Measurements from ENCODE around the gene FTO. TPM values are rescaled to one million over a fixed set of nuclear protein-coding genes. Genes with fewer than 3 reads are reported as not detected.

The FTO gene
- total and polyA plus RNA-seq, 2 of the 13 experiments (the other 11 are each of a cell fraction or from before 2014, with no cell fraction given): 41.6 to 55.8 TPM

DNA sequence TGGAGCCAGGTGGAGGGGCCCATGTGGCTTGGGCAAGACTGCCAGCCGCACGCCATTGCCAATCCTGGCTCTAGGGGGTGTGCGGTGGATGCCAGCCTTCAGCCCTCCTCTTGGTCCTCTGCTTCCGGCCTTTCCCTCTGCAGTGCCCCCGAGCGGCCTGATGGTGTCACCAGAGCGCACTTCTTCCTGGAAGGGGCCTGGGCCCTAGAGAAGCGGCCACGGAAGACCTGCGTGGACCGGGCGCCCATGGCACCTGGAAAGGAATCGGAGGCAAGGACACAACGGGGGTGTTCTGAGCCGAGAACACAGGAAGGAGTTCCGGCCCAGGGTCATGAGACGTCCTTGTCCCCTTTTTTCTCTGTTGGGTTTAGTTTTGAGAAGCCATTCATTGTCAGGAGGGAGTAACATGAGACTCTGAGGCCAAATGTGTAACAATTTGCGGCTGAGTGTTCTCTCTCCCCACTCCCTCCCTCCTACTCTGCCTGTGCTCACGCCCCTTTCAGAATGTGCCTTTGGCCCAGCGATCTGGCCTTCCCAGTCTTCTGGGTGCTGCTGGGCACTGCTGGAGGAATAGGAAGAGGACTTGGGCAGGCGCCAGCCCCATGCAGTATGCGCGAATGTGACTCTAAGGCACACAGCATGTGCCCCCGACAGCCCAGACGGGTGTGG, 489.8 kb downstream of the FTO start (continued):
- TF ChIP-seq, protein P1, sequence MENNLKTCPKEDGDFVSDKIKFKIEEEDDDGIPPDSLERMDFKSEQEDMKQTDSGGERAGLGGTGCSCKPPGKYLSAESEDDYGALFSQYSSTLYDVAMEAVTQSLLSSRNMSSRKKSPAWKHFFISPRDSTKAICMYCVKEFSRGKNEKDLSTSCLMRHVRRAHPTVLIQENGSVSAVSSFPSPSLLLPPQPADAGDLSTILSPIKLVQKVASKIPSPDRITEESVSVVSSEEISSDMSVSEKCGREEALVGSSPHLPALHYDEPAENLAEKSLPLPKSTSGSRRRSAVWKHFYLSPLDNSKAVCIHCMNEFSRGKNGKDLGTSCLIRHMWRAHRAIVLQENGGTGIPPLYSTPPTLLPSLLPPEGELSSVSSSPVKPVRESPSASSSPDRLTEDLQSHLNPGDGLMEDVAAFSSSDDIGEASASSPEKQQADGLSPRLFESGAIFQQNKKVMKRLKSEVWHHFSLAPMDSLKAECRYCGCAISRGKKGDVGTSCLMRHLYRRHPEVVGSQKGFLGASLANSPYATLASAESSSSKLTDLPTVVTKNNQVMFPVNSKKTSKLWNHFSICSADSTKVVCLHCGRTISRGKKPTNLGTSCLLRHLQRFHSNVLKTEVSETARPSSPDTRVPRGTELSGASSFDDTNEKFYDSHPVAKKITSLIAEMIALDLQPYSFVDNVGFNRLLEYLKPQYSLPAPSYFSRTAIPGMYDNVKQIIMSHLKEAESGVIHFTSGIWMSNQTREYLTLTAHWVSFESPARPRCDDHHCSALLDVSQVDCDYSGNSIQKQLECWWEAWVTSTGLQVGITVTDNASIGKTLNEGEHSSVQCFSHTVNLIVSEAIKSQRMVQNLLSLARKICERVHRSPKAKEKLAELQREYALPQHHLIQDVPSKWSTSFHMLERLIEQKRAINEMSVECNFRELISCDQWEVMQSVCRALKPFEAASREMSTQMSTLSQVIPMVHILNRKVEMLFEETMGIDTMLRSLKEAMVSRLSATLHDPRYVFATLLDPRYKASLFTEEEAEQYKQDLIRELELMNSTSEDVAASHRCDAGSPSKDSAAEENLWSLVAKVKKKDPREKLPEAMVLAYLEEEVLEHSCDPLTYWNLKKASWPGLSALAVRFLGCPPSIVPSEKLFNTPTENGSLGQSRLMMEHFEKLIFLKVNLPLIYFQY (CRISPR knock-in tag; IDR thresholded peaks at IDR 0.05; ENCODE audit: borderline replicate concordance): no peak; the same call in 1 of the 2 replicates
- TF ChIP-seq MEIS2 (CRISPR knock-in tag; IDR thresholded peaks at IDR 0.05) (no peak; the same call in 1 of the 2 replicates), ZFAT (CRISPR knock-in tag; conservative IDR thresholded peaks at IDR 0.05) (no peak), ZNF296 (CRISPR knock-in tag; conservative IDR thresholded peaks at IDR 0.05) (no peak), MBD4 (IDR thresholded peaks at IDR 0.05; ENCODE audit: borderline replicate concordance, low read length) (no peak), ZBTB7B (CRISPR knock-in tag; IDR thresholded peaks at IDR 0.05) (0 out of 2 replicates have a peak, but pooled peaks have one; percentile 40), BORCS8-MEF2B (CRISPR knock-in tag; IDR thresholded peaks at IDR 0.05) (peak; percentile 88), ZNF747 (CRISPR knock-in tag; IDR thresholded peaks at IDR 0.05; ENCODE audit: borderline replicate concordance) (no peak), SOX6 (IDR thresholded peaks at IDR 0.05) (no peak), SOX6 (CRISPR knock-in tag; IDR thresholded peaks at IDR 0.05) (peak; percentile 55; the same call in 1 of the 2 replicates), NFE2 (CRISPR knock-in tag; IDR thresholded peaks at IDR 0.05) (no peak), ZNF24 (IDR thresholded peaks at IDR 0.05) (no peak)
- TF ChIP-seq, protein P2, sequence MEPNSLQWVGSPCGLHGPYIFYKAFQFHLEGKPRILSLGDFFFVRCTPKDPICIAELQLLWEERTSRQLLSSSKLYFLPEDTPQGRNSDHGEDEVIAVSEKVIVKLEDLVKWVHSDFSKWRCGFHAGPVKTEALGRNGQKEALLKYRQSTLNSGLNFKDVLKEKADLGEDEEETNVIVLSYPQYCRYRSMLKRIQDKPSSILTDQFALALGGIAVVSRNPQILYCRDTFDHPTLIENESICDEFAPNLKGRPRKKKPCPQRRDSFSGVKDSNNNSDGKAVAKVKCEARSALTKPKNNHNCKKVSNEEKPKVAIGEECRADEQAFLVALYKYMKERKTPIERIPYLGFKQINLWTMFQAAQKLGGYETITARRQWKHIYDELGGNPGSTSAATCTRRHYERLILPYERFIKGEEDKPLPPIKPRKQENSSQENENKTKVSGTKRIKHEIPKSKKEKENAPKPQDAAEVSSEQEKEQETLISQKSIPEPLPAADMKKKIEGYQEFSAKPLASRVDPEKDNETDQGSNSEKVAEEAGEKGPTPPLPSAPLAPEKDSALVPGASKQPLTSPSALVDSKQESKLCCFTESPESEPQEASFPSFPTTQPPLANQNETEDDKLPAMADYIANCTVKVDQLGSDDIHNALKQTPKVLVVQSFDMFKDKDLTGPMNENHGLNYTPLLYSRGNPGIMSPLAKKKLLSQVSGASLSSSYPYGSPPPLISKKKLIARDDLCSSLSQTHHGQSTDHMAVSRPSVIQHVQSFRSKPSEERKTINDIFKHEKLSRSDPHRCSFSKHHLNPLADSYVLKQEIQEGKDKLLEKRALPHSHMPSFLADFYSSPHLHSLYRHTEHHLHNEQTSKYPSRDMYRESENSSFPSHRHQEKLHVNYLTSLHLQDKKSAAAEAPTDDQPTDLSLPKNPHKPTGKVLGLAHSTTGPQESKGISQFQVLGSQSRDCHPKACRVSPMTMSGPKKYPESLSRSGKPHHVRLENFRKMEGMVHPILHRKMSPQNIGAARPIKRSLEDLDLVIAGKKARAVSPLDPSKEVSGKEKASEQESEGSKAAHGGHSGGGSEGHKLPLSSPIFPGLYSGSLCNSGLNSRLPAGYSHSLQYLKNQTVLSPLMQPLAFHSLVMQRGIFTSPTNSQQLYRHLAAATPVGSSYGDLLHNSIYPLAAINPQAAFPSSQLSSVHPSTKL (CRISPR knock-in tag; IDR thresholded peaks at IDR 0.05): peak; percentile 69
- TF ChIP-seq, protein P3, sequence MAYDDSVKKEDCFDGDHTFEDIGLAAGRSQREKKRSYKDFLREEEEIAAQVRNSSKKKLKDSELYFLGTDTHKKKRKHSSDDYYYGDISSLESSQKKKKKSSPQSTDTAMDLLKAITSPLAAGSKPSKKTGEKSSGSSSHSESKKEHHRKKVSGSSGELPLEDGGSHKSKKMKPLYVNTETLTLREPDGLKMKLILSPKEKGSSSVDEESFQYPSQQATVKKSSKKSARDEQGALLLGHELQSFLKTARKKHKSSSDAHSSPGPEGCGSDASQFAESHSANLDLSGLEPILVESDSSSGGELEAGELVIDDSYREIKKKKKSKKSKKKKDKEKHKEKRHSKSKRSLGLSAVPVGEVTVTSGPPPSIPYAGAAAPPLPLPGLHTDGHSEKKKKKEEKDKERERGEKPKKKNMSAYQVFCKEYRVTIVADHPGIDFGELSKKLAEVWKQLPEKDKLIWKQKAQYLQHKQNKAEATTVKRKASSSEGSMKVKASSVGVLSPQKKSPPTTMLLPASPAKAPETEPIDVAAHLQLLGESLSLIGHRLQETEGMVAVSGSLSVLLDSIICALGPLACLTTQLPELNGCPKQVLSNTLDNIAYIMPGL (CRISPR knock-in tag; IDR thresholded peaks at IDR 0.05; ENCODE audit: borderline replicate concordance in 1 of 2, low read depth in 1 of 2): peak; percentile 81 to 85
